C4-2B (cell line): ENCODE measurements around the gene DCST2.

ENCODE experiments used
- ZFX ChIP-seq: fragments of 450-650 bp; IDR thresholded peaks from 2 replicates; pipeline ENCODE4 v1.6.1; 2017
- TF ChIP-seq, protein P1 (sequence below): fragments of 450-650 bp; conservative IDR thresholded peaks from 2 replicates; pipeline ENCODE4 v1.5.1; 2017; ENCODE audit warnings: mild to moderate bottlenecking

DNA sequence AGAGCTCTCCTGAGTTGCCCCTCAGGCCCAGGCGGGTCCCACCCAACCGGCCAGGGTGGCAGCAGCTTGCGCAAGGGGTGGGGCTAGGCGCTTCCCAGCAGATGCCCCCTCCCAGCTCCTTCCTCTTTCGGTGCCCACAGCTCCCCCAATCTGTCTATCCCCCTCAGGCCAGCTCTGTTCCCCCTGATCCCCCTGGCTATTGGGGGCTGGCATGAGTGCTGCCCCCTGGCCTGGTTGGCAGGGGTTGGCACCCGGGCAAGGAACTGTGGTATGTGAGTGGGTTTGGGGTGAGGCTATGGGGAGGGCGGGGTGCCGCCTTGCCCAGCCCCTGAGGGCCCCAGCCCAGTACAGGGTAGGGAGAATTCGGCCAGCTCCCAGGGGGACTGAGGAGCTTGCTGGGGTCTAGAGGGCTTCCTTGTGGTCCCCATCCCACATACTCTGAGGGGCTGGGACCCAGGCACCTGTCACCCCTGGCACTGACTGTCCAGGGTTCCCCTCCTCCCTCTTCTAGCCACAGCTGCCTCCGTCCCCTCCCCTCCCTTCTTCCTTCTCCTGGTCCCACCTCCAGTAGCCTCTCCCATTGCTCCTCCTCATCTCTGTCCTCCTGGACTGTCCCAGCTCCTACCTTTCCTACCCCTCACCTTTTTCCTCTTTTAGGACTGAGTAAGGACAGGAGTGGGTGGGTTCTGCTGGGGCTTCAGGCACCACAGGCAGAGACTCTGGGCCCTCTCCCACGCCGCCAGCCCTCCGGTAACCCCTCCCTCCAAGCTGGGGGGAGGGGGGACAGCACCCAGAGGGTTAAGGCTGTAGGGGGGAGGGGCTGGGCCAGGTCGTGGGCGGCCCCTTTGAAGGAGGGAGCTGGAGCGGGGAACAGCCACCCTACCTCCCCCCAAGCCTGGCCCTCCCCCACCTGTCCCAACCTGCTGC lies 25.3 kb downstream of the DCST2 start:
- TF ChIP-seq, protein P1, sequence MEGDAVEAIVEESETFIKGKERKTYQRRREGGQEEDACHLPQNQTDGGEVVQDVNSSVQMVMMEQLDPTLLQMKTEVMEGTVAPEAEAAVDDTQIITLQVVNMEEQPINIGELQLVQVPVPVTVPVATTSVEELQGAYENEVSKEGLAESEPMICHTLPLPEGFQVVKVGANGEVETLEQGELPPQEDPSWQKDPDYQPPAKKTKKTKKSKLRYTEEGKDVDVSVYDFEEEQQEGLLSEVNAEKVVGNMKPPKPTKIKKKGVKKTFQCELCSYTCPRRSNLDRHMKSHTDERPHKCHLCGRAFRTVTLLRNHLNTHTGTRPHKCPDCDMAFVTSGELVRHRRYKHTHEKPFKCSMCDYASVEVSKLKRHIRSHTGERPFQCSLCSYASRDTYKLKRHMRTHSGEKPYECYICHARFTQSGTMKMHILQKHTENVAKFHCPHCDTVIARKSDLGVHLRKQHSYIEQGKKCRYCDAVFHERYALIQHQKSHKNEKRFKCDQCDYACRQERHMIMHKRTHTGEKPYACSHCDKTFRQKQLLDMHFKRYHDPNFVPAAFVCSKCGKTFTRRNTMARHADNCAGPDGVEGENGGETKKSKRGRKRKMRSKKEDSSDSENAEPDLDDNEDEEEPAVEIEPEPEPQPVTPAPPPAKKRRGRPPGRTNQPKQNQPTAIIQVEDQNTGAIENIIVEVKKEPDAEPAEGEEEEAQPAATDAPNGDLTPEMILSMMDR, result no peak
- TF ChIP-seq ZFX, result no peak
